DOHH2 (cell line): ENCODE data around the gene ADAP2.

Source experiments
- CTCF ChIP-seq: fragments of 200-600 bp; sonication (generic); IDR thresholded peaks from one replicate; pipeline ENCODE4 v1.5.1; 2014; ENCODE audit warnings: antibody characterized with exemption, mild to moderate bottlenecking, low read depth, low read length; ENCODE audit not compliant: poor library complexity, severe bottlenecking
- EZH2phosphoT487 ChIP-seq: fragments of 200-600 bp; sonication (generic); IDR thresholded peaks from 2 replicates; pipeline ENCODE4 v1.6.1; 2017; ENCODE audit warnings: borderline replicate concordance, mild to moderate bottlenecking, antibody characterized with exemption, low read length, moderate library complexity, mixed read lengths

- TF ChIP-seq CTCF (no peak), EZH2phosphoT487 (no peak)
Observed at GRCh38 chr17:30965686-30966085, 43.9 kb downstream of the ADAP2 start.
